Lower leg skin (tissue), 3 donors: ENCODE results near the gene VPS33B.

Experiments used
- POLR2A ChIP-seq, 2 donors: fragments of 450-650 bp; IDR thresholded peaks; one replicate each; pipeline ENCODE4 v1.6.1; 2016 to 2017; ENCODE audit warnings: antibody characterized with exemption in 2 of 2, mild to moderate bottlenecking in 1 of 2, moderate library complexity in 1 of 2
- TF ChIP-seq, protein P1 (sequence below), 3 donors: fragments of 450-650 bp; IDR thresholded peaks; one replicate each; pipeline ENCODE4 v1.5.1; 2016; ENCODE audit warnings: antibody characterized with exemption in 3 of 3, mild to moderate bottlenecking in 3 of 3, moderate library complexity in 2 of 3

DNA sequence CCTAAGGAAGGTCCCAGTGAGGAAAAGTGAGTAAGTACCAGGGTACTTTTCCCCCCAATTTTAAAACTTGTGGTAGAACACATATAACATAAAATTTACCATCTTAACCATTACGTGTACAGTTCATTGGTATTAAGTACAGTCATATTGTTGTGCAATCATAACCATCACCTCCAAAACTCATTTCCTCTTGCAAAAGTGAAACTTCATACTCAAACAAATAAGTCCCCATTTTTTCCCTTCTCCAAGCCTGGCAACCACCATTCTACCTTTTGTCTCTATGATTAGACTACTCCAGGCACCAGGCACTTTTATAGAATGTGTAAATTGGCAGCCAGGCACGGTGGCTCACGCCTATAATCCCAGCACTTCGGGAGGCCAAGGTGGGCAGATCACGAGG is 40.3 kb downstream of the VPS33B start:
- TF ChIP-seq, protein P1, sequence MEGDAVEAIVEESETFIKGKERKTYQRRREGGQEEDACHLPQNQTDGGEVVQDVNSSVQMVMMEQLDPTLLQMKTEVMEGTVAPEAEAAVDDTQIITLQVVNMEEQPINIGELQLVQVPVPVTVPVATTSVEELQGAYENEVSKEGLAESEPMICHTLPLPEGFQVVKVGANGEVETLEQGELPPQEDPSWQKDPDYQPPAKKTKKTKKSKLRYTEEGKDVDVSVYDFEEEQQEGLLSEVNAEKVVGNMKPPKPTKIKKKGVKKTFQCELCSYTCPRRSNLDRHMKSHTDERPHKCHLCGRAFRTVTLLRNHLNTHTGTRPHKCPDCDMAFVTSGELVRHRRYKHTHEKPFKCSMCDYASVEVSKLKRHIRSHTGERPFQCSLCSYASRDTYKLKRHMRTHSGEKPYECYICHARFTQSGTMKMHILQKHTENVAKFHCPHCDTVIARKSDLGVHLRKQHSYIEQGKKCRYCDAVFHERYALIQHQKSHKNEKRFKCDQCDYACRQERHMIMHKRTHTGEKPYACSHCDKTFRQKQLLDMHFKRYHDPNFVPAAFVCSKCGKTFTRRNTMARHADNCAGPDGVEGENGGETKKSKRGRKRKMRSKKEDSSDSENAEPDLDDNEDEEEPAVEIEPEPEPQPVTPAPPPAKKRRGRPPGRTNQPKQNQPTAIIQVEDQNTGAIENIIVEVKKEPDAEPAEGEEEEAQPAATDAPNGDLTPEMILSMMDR (IDR thresholded peaks at IDR 0.05), result no peak
- TF ChIP-seq POLR2A (IDR thresholded peaks at IDR 0.05), result no peak
